BJ (cell line): Measurements from ENCODE around the gene ACOX2. TPM values are rescaled to one million over a fixed set of nuclear protein-coding genes. Genes with fewer than 3 reads are reported as not detected.
"Not testable (repeated sequence)": the region's sequence is repeated elsewhere in the genome, so short reads cannot be mapped to it uniquely, and the experiment has no call there.

Experiments used
- CTCF ChIA-PET: fragments of 350-600 bp; formaldehyde crosslinking; extraction: SDS; loops from one replicate; lab custom pipeline; 2021; ENCODE audit warnings: antibody characterized with exemption, inconsistent platforms; lab: Yijun Ruan, JAX
- POLR2A ChIA-PET: fragments of 300-600 bp; sonication (Branson Sonifier 250); formaldehyde crosslinking; extraction: SDS; loops from one replicate; lab custom pipeline; 2021; ENCODE audit warnings: antibody characterized with exemption; lab: Charles Lee
- DNase-seq: peaks from one replicate; pipeline ENCODE4 v3.0.0-alpha.2; 2011; ENCODE audit warnings: low read depth
- H3K27me3 ChIP-seq: 2 replicates; pipeline ENCODE4 v1.6.0; 2011; ENCODE audit warnings: low read length; ENCODE audit not compliant: control insufficient read depth, insufficient read depth
- H3K36me3 ChIP-seq: 2 replicates; pipeline ENCODE4 v1.5.1; 2011; ENCODE audit warnings: low read length; ENCODE audit not compliant: control insufficient read depth, insufficient read depth
- H3K4me3 ChIP-seq: 2 replicates; pipeline ENCODE4 v1.5.1; 2011; ENCODE audit warnings: low read depth, mild to moderate bottlenecking, control low read depth, low read length
- polyA plus RNA-seq: library from polyadenylated mRNA; depleted of rRNA; stranded (reverse); fragments of >200 nt; gene quantifications from 2 replicates; pipeline ENCODE4 v1.2.3, GENCODE V29; 2011
- TF ChIP-seq, protein P1 (sequence below): IDR thresholded peaks from 2 replicates; pipeline ENCODE4 v1.5.1; 2011; ENCODE audit warnings: low read depth, mild to moderate bottlenecking, control low read depth, inconsistent platforms, low read length, moderate library complexity; ENCODE audit not compliant: insufficient read depth

ACOX2 gene
- polyA plus RNA-seq, 1 experiment: 39.6 TPM

DNA sequence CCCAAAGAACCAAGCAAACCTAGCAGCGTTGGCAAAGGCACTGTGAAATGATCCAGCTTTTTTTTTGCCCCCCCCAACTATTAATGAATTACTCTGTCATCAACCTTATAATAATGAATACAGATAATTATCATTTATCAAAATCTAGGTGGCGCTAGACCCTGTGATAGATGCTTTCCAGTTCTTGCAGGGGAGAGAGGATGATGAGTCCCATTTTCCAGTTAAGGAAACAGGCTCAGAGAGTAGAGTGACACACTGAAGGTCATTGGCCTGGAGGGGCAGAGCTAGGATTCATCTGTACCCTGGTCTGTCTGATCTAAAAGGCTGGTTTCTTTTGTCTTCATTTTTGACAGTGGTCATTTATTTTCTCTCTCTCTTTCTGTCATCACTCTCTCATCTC lies 5.0 kb downstream of the ACOX2 start:
- no peaks in the 10 kb centered on the region for H3K27me3 ChIP-seq
- no peaks in the 10 kb centered on the region; the same call in 1 of the 2 replicates for H3K36me3 ChIP-seq
- H3K4me3 ChIP-seq: no peak overlapping the region
- no peak for DNase-seq
- ChIA-PET POLR2A (no interaction called here), CTCF (interaction anchor here (0.6 to 9.8 kb wide), 11 partner anchors 8 to 224 kb away, joined by 3 to 69 read pairs (median 4); partner anchors contain the start of genes HTD2, KCTD6 and RPP14)
- TF ChIP-seq, protein P1, sequence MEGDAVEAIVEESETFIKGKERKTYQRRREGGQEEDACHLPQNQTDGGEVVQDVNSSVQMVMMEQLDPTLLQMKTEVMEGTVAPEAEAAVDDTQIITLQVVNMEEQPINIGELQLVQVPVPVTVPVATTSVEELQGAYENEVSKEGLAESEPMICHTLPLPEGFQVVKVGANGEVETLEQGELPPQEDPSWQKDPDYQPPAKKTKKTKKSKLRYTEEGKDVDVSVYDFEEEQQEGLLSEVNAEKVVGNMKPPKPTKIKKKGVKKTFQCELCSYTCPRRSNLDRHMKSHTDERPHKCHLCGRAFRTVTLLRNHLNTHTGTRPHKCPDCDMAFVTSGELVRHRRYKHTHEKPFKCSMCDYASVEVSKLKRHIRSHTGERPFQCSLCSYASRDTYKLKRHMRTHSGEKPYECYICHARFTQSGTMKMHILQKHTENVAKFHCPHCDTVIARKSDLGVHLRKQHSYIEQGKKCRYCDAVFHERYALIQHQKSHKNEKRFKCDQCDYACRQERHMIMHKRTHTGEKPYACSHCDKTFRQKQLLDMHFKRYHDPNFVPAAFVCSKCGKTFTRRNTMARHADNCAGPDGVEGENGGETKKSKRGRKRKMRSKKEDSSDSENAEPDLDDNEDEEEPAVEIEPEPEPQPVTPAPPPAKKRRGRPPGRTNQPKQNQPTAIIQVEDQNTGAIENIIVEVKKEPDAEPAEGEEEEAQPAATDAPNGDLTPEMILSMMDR: no peak

DNA sequence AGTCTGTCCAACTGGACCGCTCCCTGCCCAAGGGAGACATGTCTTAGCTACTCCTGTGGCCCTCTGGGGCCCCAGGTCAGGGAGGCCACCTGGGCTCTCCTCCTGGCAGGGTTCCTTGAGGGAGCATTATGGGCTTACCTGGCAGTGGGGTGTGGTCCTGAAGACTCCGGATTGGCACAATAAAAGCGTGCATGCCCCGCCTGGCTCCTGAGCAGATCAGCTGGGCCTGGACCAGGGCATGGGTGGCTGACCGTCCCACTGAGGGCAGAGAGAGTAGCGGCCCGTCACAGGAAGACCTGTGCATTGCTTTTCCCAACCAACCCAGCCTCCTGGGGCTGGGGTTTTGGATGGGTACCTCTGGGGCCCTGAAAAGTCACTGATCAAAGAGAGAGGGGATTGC lies 5.4 kb downstream of the ACOX2 start:
- Histone ChIP-seq H3K27me3 (no peaks in the 10 kb centered on the region), H3K4me3 (no peak overlapping the region), H3K36me3 (no peaks in the 10 kb centered on the region; the same call in 1 of the 2 replicates)
- ChIA-PET POLR2A (no interaction called here), CTCF (interaction anchor here (0.6 to 9.8 kb wide), 14 partner anchors 9 to 223 kb away, joined by 3 to 69 read pairs (median 4); partner anchors contain the start of genes HTD2, KCTD6 and RPP14)
- TF ChIP-seq, protein P1: no peak
- DNase-seq: no peak

DNA sequence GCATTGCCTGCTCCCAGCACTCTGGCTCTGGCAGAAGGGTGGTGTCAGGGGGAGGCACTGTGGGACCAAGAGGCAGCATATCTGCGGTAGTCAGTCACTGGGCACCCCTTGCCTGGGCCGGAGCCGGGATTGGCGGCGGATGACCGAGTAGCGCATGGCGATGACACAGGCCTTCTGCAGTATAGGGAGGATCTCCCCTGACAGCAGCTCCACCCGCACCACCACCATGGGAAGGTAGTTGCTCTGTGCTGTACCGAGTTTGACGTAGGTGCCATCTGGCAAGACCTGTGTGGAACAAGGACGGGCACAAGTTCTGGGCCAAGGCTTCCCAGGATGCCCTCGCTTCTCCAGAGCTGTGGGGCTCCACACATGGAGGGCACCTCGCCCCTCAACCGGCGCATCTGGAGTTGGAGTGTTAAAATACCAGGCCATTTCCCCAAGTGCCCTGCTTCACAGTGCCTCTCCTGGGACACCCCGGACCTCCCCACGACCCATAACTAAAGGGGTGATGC lies 6.6 kb downstream of the ACOX2 start:
- no peak for DNase-seq
- Histone ChIP-seq H3K36me3 (no peaks in the 10 kb centered on the region; the same call in 1 of the 2 replicates), H3K27me3 (no peaks in the 10 kb centered on the region), H3K4me3 (no peak overlapping the region)
- TF ChIP-seq, protein P1: no peak
- CTCF ChIA-PET: interaction anchor here (0.6 to 9.8 kb wide), 6 partner anchors 27 to 222 kb away, joined by 3 to 69 read pairs (median 3); partner anchors contain the start of genes HTD2 and RPP14
- POLR2A ChIA-PET: no interaction called here

DNA sequence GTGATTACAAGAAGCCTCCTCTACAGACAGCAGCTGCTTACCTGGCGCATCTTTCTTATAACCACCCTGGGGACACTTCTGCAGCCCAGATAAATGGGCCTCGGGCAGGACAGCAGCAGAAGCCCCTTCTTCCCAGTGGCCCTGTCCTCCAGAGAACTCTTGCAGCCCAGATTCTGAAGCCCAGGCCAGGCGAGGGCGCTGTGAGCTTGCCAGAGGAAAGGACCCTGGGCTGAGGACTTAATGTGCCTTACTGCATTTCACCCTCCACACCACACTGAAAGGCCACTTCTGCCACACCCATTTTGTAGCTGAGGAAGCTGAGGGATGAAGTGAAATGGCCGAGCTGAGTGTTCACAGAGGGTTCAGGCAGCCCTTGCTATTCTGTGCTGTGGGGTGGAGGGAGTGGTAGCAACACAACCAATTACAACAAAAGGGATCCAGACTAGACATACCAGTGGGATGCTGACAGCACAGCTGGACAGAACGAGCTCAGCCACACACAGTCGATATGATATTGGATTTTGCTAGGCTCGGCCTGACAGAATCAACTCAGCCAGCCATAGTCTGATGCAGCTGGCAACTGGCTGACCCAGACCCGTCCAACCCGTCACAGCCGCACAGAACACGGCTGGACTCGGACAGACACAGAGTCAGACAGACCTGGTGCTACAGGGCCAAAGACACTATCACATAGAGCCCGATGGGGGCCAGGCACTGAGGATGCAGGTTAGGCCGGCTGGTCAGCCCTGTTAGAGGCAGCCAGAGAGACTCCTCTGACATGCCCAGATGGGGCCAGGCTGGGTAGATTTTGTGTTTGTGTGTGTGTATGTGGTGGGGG lies 7.3 kb downstream of the ACOX2 start:
- Histone ChIP-seq H3K27me3 (no peaks in the 10 kb centered on the region), H3K36me3 (no peaks in the 10 kb centered on the region; the same call in 1 of the 2 replicates), H3K4me3 (no peak overlapping the region)
- TF ChIP-seq, protein P1: peak; percentile 34; the same call in 1 of the 2 replicates
- ChIA-PET POLR2A (no interaction called here), CTCF (interaction anchor here (0.9 to 1.6 kb wide), 5 partner anchors 8 to 223 kb away, joined by 3 to 4 read pairs (median 4); partner anchors contain the start of gene HTD2)
- DNase-seq: no peak

DNA sequence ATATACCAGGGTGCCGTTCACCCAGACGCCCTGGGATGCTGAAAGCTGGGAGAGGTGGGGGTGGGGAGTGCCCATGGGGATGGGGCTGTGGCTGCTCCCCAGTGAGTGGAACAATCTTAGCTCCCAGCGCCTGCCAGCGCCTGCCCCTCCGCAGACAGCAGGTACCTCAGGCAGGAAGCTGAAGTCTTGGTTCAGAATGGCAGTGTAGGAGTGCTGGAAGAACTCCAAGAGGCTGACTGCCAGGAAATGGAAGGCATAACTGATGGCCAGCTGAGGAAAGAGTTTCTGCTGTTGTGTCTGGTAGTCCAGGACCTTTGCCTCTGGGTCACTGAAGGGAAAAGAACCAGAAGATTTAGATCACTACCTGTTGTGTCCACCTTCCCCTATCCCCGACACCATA lies 8.4 kb downstream of the ACOX2 start:
- no peak for DNase-seq
- no peaks in the 10 kb centered on the region for H3K27me3 ChIP-seq
- CTCF ChIA-PET: interaction anchor here (0.9 to 1.6 kb wide), 11 partner anchors 8 to 223 kb away, joined by 3 to 7 read pairs (median 4); partner anchors contain the start of genes ACOX2, HTD2 and RPP14

DNA sequence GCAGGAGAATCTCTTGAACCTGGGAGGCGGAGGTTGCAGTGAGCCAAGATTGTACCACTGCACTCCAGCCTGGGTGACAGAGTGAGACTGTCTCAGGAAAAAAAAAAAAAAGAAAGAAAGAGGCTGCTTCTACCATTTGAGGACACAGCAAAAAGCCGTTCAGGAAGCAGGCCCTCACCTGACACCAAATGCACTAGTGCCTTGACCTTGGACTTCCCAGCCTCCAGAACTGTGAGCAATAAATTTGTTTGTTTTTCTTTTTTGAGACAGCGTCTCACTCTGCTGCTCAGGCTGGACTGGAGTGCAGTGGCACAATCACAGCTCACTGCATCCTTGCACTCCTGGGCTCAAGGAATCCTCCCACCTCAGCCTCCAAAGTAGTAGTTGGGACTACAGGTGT lies 9.6 kb downstream of the ACOX2 start:
- DNase-seq, H3K36me3 ChIP-seq, POLR2A ChIA-PET, H3K27me3 ChIP-seq, H3K4me3 ChIP-seq: not testable (repeated sequence)
- CTCF ChIA-PET: interaction anchor here (1.0 to 1.5 kb wide), 3 partner anchors 9 to 112 kb away, joined by 4 to 7 read pairs (median 4); partner anchors contain the start of gene ACOX2

More for the DNA sequence above, 8.4 kb downstream of the ACOX2 start:
- TF ChIP-seq, protein P1: no peak
- POLR2A ChIA-PET: no interaction called here
- Histone ChIP-seq H3K4me3 (no peak overlapping the region), H3K36me3 (peaks cover 2% of the 10 kb centered on the region)
